NCI-H82 treated with DMSO at 0.1 percent for 48 hours (cell line): ENCODE measurements around the gene SPATA2L.

ENCODE experiments used
- DNase-seq: peaks from one replicate; lab custom pipeline; 2025; ENCODE audit not compliant: unreplicated experiment; lab: John Stamatoyannopoulos, UW

The SPATA2L gene

GRCh38 chr16:89658221-89658879 is 43.2 kb downstream of the SPATA2L start:
- DNase-seq: no peak

DNA sequence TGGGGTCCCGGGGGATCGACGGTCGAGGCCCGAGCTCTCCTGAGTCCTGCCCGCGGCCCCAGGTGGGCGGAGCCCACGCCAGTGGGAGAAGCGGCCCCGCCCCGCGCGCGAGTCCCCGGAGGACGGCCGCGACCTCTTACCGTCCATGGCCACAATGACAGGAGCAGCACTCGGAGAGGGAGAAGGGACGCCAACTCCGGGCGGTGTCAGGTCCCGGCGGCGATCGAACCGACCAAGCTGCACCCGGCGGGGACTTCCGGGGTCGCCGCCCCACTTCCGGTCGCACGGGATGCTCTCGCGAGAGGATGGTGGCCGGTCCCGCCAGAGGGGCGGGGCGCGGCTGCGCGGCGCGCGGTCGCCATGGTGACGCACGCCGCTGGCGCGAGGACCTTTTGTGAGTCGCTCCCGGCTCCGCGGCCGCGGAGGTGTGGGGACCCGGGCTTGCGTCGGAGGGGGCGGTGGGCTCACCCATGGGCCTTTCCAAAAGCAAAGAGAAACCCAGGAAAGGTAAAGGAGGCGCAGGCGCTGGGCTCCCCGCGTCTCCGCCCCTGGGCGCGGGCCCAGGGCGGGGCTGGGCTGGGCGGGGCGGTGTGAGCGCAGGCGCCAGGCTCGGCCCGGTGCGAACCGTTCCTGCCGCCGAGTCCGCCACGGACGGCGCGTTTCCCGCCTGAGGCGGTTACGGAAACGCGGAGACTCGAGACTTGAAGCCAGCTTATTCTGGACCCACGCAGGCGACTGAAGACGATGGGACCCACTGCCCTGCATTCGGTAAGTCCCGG is 43.9 kb downstream of the SPATA2L start, which contains the start of the genes CHMP1A and SPATA33:
Gene CHMP1A, minus strand, starts transcription at position 267 of the 779 bp plus-strand sequence. Its CDS starts 120 bp downstream, at position 147.
Gene SPATA33, plus strand, starts transcription at position 395 of the 779 bp plus-strand sequence. Its CDS starts 76 bp downstream, at position 471.
- peak; percentile 47 for DNase-seq

GRCh38 chr16:89656435-89657121 is 44.9 kb downstream of the SPATA2L start:
- no peak for DNase-seq

DNA sequence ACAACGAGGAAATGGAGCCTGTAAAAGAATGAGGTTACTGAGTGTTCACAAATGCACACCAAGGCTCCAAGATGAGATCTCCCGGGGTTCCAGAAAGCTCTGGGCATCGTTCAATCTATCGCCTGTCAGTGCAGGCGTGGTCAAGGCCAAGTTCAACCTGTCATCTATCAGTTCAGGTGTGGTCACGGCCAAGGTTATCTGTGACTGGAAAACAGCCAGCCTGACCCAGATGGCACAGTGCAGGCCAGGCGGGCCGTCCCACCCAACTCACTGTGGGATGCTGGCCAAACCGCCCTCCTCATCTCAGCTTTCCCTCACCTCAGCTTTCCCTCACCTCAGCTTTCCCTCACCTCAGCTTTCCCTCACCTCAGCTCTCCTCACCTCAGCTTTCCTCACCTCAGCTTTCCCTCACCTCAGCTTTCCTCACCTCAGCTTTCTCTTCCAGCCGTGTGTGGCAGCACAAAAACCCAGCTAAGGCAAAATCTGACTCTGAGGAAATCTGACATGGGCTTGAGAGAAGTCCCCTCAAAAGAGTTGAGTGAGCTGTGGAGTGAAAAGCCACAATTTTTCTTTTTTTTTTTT is 46.4 kb downstream of the SPATA2L start:
- no peak for DNase-seq

DNA sequence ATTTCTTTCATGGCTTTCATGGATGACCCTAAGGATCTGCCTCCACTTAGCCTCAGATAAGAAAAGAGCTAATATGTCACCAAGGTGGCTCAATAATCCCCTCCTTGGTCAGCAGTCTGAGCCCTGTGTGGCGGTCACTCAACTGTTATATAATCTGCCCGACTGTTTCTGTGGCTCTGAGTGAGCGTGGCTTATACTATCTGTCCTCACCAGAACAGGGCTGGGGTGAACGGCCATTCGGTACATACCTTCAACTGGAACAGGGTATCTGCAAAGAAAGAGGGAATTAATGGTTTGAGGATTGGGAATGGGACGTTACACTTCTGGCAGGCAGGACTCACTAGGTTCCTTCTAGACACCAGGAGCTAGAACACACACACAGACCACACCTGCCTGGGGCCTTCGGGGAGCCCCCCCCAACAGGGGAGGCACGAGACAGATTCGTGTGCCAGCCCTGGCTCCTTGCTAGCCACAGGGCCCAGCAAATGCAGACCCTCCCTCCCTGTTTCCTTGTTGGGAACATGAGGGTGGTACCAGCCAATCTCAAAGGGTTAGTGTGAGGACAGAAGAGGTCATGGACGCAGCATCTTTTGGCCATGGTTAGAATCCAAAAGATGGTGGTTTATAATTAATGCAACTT is 47.7 kb downstream of the SPATA2L start:
- DNase-seq: no peak

DNA sequence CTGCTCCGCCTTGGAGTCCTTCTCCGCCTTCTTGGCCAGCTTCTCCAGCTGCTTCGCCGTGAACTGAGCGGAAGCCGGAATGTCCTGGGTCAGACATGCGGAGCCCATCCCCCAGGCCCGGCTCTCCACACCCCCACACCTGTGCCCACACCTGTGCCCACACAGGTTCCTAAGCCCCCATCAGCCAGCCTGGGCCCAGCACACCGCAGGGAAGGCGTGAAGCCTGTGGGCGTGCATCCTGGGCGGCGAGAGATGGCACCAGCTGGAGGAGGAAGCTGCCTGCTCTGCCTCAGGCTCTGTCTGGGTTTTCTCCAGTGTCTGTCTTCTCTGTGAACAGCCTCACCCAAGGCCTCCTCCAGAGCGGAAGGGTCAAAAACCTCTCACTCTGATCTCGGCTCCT is 49.9 kb downstream of the SPATA2L start:
- no peak for DNase-seq

DNA sequence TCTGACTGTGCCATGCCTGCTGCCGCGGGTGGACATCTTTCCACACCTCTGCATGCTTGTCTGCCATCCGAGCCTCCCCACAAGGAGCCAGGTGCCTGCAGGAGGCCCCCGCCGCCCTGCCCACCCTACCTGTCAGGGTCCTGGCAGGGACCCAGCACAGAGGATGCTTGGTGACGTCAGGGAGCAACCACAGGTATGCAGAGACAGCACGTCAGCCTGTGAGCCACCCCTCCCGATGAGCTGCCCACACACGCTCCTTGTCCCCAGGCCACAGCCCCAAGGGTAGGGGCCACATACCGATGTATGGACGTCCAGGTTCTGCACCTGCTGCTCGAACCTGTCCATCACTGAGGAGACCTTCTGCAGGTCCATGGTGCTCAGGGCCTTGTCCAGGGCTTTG is 54.6 kb downstream of the SPATA2L start:
- no peak for DNase-seq
